Neural cell (in vitro differentiated cells): Measurements from ENCODE around the gene PTPRN2.

ENCODE experiments used
- EP300 ChIP-seq: fragments of 450-650 bp; conservative IDR thresholded peaks from 2 replicates; pipeline ENCODE4 v1.6.1; 2014; ENCODE audit warnings: antibody characterized with exemption, mild to moderate bottlenecking, moderate library complexity; ENCODE audit not compliant: poor library complexity, severe bottlenecking
- EZH2 ChIP-seq: fragments of 200-600, 300-800 bp; shearing (Covaris generic), sonication (generic); IDR thresholded peaks from 2 replicates; pipeline ENCODE4 v1.6.1; 2014; ENCODE audit warnings: antibody characterized with exemption, low read length, borderline replicate concordance, mild to moderate bottlenecking; ENCODE audit not compliant: insufficient read depth, poor library complexity, severe bottlenecking
- MXI1 ChIP-seq: fragments of 450-650 bp; conservative IDR thresholded peaks from 2 replicates; pipeline ENCODE4 v1.6.1; 2014; ENCODE audit warnings: antibody characterized with exemption, mild to moderate bottlenecking; ENCODE audit not compliant: poor library complexity, severe bottlenecking
- POLR2AphosphoS5 ChIP-seq: IDR thresholded peaks from 2 replicates; pipeline ENCODE4 v1.6.1; 2012
- RAD21 ChIP-seq: fragments of 450-650 bp; conservative IDR thresholded peaks from 2 replicates; pipeline ENCODE4 v1.6.1; 2014; ENCODE audit warnings: antibody characterized with exemption, mild to moderate bottlenecking, moderate library complexity
- TAF1 ChIP-seq: IDR thresholded peaks from 2 replicates; pipeline ENCODE4 v1.6.1; 2012; ENCODE audit warnings: low read depth
- TF ChIP-seq, protein P1 (sequence below): fragments of 450-650 bp; IDR thresholded peaks from 2 replicates; pipeline ENCODE4 v1.5.1; 2014; ENCODE audit warnings: antibody characterized with exemption, mild to moderate bottlenecking, moderate library complexity; ENCODE audit not compliant: poor library complexity, severe bottlenecking
- TF ChIP-seq, protein P2 (sequence below): IDR thresholded peaks from 2 replicates; pipeline ENCODE4 v1.6.1; 2012; ENCODE audit warnings: borderline replicate concordance

DNA sequence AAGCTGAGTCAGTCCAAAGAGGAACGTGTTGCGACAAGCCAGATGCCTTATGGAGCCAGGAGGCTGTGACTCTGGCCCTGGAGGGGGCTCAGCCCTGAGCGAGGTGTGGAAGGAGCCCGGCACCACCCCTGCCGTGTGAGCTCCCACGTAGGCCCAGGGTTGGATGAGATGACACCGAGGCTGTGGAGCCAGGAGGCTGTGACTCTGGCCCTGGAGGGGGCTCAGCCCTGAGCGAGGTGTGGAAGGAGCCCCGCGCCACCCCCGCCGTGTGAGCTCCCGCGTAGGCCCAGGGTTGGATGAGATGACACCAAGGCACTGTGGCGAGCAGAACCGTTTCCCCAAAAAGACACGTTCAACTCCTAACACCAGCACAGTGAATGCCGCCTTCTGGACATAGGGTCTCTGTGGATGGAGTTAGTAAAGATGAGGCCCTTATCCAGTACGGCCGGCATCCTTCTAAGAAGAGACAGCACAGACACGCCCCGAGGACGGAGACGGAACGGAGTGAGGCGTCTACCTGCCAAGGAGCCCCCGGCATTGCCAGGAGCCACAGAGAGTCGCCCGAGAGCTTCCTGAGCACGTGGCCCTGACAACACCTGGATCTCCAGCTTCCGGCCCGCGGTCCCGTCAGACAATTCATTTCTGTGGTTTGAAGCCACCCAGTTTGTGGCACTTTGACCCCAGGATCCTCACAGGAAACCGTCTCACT, 778.3 kb downstream of the PTPRN2 start:
- no peak for TF ChIP-seq RAD21
- TF ChIP-seq, protein P1, sequence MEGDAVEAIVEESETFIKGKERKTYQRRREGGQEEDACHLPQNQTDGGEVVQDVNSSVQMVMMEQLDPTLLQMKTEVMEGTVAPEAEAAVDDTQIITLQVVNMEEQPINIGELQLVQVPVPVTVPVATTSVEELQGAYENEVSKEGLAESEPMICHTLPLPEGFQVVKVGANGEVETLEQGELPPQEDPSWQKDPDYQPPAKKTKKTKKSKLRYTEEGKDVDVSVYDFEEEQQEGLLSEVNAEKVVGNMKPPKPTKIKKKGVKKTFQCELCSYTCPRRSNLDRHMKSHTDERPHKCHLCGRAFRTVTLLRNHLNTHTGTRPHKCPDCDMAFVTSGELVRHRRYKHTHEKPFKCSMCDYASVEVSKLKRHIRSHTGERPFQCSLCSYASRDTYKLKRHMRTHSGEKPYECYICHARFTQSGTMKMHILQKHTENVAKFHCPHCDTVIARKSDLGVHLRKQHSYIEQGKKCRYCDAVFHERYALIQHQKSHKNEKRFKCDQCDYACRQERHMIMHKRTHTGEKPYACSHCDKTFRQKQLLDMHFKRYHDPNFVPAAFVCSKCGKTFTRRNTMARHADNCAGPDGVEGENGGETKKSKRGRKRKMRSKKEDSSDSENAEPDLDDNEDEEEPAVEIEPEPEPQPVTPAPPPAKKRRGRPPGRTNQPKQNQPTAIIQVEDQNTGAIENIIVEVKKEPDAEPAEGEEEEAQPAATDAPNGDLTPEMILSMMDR, result no peak
- TF ChIP-seq, protein P2, sequence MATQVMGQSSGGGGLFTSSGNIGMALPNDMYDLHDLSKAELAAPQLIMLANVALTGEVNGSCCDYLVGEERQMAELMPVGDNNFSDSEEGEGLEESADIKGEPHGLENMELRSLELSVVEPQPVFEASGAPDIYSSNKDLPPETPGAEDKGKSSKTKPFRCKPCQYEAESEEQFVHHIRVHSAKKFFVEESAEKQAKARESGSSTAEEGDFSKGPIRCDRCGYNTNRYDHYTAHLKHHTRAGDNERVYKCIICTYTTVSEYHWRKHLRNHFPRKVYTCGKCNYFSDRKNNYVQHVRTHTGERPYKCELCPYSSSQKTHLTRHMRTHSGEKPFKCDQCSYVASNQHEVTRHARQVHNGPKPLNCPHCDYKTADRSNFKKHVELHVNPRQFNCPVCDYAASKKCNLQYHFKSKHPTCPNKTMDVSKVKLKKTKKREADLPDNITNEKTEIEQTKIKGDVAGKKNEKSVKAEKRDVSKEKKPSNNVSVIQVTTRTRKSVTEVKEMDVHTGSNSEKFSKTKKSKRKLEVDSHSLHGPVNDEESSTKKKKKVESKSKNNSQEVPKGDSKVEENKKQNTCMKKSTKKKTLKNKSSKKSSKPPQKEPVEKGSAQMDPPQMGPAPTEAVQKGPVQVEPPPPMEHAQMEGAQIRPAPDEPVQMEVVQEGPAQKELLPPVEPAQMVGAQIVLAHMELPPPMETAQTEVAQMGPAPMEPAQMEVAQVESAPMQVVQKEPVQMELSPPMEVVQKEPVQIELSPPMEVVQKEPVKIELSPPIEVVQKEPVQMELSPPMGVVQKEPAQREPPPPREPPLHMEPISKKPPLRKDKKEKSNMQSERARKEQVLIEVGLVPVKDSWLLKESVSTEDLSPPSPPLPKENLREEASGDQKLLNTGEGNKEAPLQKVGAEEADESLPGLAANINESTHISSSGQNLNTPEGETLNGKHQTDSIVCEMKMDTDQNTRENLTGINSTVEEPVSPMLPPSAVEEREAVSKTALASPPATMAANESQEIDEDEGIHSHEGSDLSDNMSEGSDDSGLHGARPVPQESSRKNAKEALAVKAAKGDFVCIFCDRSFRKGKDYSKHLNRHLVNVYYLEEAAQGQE, result no peak
- no peak for TF ChIP-seq POLR2AphosphoS5
- TF ChIP-seq EZH2, result no peak
- no peak for TF ChIP-seq EP300
- TF ChIP-seq TAF1, result no peak
- no peak for TF ChIP-seq MXI1
